ENCODE measurements around the gene CPD. TPM values are rescaled to one million over a fixed set of nuclear protein-coding genes. Genes with fewer than 3 reads are reported as not detected.

The CPD gene
- total and polyA plus RNA-seq, 2 of the 13 experiments (the other 11 are each of a cell fraction or from before 2014, with no cell fraction given) = 46.1 to 72.3 TPM

GRCh38 chr17:30427611-30428010 is 48.9 kb downstream of the CPD start:
- in situ Hi-C loops (cut with HindIII; ENCODE audit: extremely low pct_ligation_motif_present, low pct_unique_long_range_greater_than_20kb) (no loop called here), intact Hi-C loops (cut with micrococcal nuclease; ENCODE audit: unreplicated experiment) (no loop called here)
- WGBS (ENCODE audit: low lambda C conversion rate) = 98% methylated on average over 1 of the region's 1 CpG
- H3K4me1 ChIP-seq (ENCODE audit: insufficient read depth, low read length) = no peaks in the 10 kb centered on the region
- no peak overlapping the region for H3K27ac ChIP-seq (ENCODE audit: extremely low read length, insufficient read depth, low read length)
- H2AFZ ChIP-seq (ENCODE audit: low read length) = no peak overlapping the region
- no peak overlapping the region for H3K9ac ChIP-seq (ENCODE audit: insufficient read depth, low read depth, low read length)
- TF ChIP-seq TBX2 (CRISPR knock-in tag; IDR thresholded peaks at IDR 0.05; ENCODE audit: borderline replicate concordance) (no peak), ZNF225 (CRISPR knock-in tag; IDR thresholded peaks at IDR 0.05) (no peak), ZC3H4 (CRISPR knock-in tag; IDR thresholded peaks at IDR 0.05; ENCODE audit: borderline replicate concordance) (no peak), REPIN1 (CRISPR knock-in tag; IDR thresholded peaks at IDR 0.05; ENCODE audit: borderline replicate concordance, low read depth) (no peak), TOPORS (CRISPR knock-in tag; IDR thresholded peaks at IDR 0.05) (no peak), ZNF713 (CRISPR knock-in tag; IDR thresholded peaks at IDR 0.05) (no peak)
- H3K4me2 ChIP-seq (ENCODE audit: low read depth, low read length) = no peak overlapping the region
- DNase-seq (ENCODE audit: low spot score) (no peak), FAIRE-seq (no peak), ATAC-seq (no peak)
- ChIA-PET POLR2A (no interaction called here), CTCF (ENCODE audit: low intra/inter-chr PET ratio, low total read pairs) (no interaction called here)
- BruUV-seq (replicated peaks) = no TSS peak
- H3K27me3 ChIP-seq (ENCODE audit: control insufficient read depth in 1 of 2, insufficient read depth in 2 of 2, low read length in 2 of 2) = no peaks in the 10 kb centered on the region
- H3K79me2 ChIP-seq (ENCODE audit: insufficient read depth, low read length) = peaks cover 2% of the 10 kb centered on the region
- no peak overlapping the region for H3K4me3 ChIP-seq (replicated peaks in 1 of 3; ENCODE audit: insufficient read depth in 1 of 3, low read depth in 2 of 3, low read length in 3 of 3)
- H4K20me1 ChIP-seq (ENCODE audit: insufficient read depth, low read length) = no peaks in the 10 kb centered on the region
- no peaks in the 10 kb centered on the region for H3K9me3 ChIP-seq (ENCODE audit: low read length)
- H3K36me3 ChIP-seq (replicated peaks in 1 of 2; ENCODE audit: control insufficient read depth in 1 of 2, insufficient read depth in 2 of 2, low read length in 2 of 2) = peaks cover 3 to 53% of the 10 kb centered on the region in 2 experiments; a peak in 4 of 5 replicates

- TF ChIP-seq ZNF263 (CRISPR knock-in tag; IDR thresholded peaks at IDR 0.05) = no peak
- TF ChIP-seq ZNF274 (CRISPR knock-in tag; IDR thresholded peaks at IDR 0.05) = no peak
- TF ChIP-seq GATAD1 (CRISPR knock-in tag; IDR thresholded peaks at IDR 0.05) = no peak
- no peak for TF ChIP-seq ZKSCAN8 (CRISPR knock-in tag; IDR thresholded peaks at IDR 0.05; ENCODE audit: borderline replicate concordance)
- Histone ChIP-seq H3K36me3 (replicated peaks in 1 of 2; ENCODE audit: control insufficient read depth in 1 of 2, insufficient read depth in 2 of 2, low read length in 2 of 2) (peaks cover 6 to 56% of the 10 kb centered on the region in 2 experiments), H3K4me3 (replicated peaks in 1 of 3; ENCODE audit: insufficient read depth in 1 of 3, low read depth in 2 of 3, low read length in 3 of 3) (no peak overlapping the region), H3K9ac (ENCODE audit: insufficient read depth, low read depth, low read length) (no peak overlapping the region), H3K4me1 (ENCODE audit: insufficient read depth, low read length) (no peaks in the 10 kb centered on the region), H3K27me3 (ENCODE audit: control insufficient read depth in 1 of 2, insufficient read depth in 2 of 2, low read length in 2 of 2) (no peaks in the 10 kb centered on the region), H2AFZ (ENCODE audit: low read length) (no peak overlapping the region), H3K9me3 (ENCODE audit: low read length) (no peaks in the 10 kb centered on the region), H3K4me2 (ENCODE audit: low read depth, low read length) (no peak overlapping the region), H4K20me1 (ENCODE audit: insufficient read depth, low read length) (no peaks in the 10 kb centered on the region), H3K27ac (ENCODE audit: extremely low read length, insufficient read depth, low read length) (no peak overlapping the region), H3K79me2 (ENCODE audit: insufficient read depth, low read length) (peaks cover 2% of the 10 kb centered on the region)
- intact Hi-C loops (cut with micrococcal nuclease; ENCODE audit: unreplicated experiment) = no loop called here
- WGBS (ENCODE audit: low lambda C conversion rate) = 100% methylated on average over 1 of the region's 1 CpG
- DNase-seq (ENCODE audit: low spot score) = no peak
- POLR2A ChIA-PET = no interaction called here
- no TSS peak for BruUV-seq (replicated peaks)
- FAIRE-seq = no peak
- in situ Hi-C loops (cut with HindIII; ENCODE audit: extremely low pct_ligation_motif_present, low pct_unique_long_range_greater_than_20kb) = no loop called here
- ATAC-seq = no peak
- CTCF ChIA-PET (ENCODE audit: low intra/inter-chr PET ratio, low total read pairs) = no interaction called here
Measured at GRCh38 chr17:30429155-30429554, 50.4 kb downstream of the CPD start.
